RWPE2 (cell line): ENCODE data around the gene DOK3.

ENCODE experiments used
- ATAC-seq: fragments of 200-7000 bp; cut with Tn5 transposase; 3 replicates; pipeline ENCODE4 v1.9.1; 2021; ENCODE audit warnings: low read depth
- DNase-seq: peaks from one replicate; pipeline ENCODE4 v3.0.0-alpha.2; 2020; ENCODE audit warnings: low spot score
- H3K27ac ChIP-seq: fragments of 450-650 bp; 2 replicates; pipeline ENCODE4 v1.5.1; 2017; ENCODE audit warnings: mild to moderate bottlenecking; ENCODE audit not compliant: poor library complexity, severe bottlenecking
- H3K27me3 ChIP-seq: fragments of 250-450 bp; sonication (Bioruptor Pico); 2 replicates; pipeline ENCODE4 v1.5.1; 2021; ENCODE audit warnings: mild to moderate bottlenecking, moderate library complexity; ENCODE audit not compliant: insufficient read depth, poor library complexity, severe bottlenecking
- H3K36me3 ChIP-seq: fragments of 250-450 bp; sonication (Bioruptor Pico); 2 replicates; pipeline ENCODE4 v1.5.1; 2020; ENCODE audit warnings: low read depth, mild to moderate bottlenecking, moderate library complexity
- H3K4me1 ChIP-seq: fragments of 250-450 bp; sonication (Bioruptor Pico); 2 replicates; pipeline ENCODE4 v1.5.1; 2021; ENCODE audit warnings: mild to moderate bottlenecking, moderate library complexity; ENCODE audit not compliant: insufficient read depth, poor library complexity, severe bottlenecking
- H3K4me3 ChIP-seq: fragments of 250-450 bp; sonication (Bioruptor Pico); 2 replicates; pipeline ENCODE4 v1.5.1; 2021; ENCODE audit warnings: mild to moderate bottlenecking, moderate library complexity; ENCODE audit not compliant: severe bottlenecking
- H3K9me3 ChIP-seq: fragments of 250-450 bp; sonication (Bioruptor Pico); 2 replicates; pipeline ENCODE4 v1.5.1; 2021; ENCODE audit warnings: mild to moderate bottlenecking, moderate library complexity; ENCODE audit not compliant: severe bottlenecking
- TF ChIP-seq, protein P1 (sequence below): fragments of 450-650 bp; IDR thresholded peaks from one replicate; pipeline ENCODE4 v1.5.1; 2017; ENCODE audit warnings: mild to moderate bottlenecking, moderate library complexity; ENCODE audit not compliant: poor library complexity, severe bottlenecking

DOK3 gene

DNA sequence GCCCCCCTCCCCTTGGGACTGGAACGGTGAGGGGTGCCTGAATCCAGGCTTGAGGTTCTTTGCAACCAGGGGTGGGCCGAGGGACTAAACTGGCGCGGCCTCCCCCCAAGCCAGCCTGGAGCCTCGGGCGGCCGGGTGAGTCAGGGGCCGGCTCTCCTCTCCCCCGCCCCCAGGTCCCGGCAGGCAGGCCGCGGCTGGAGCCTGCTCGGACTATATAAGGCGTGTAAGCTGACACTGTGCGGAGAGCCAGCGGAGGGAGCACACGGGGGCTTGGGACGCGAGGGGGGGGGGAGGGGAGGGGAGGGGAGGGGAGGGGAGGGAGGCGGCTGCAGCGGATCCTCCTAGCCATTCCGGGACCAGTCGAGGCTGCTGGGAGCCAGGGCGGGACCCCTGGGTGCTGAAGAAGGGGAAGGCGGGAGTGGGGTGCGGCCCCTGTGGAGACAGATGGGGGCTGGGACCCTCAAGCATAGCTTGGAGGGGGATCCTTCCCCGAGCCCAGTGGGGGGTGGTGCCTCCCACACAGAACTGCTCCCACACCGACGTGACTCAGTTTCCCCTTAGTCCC lies 12.8 kb downstream of the DOK3 start:
- peak overlapping the region; percentile 91 for H3K4me3 ChIP-seq
- peak; percentile 48 for ATAC-seq
- peaks cover 26% of the 10 kb centered on the region for H3K4me1 ChIP-seq
- DNase-seq = peak; percentile 98
- H3K9me3 ChIP-seq = no peaks in the 10 kb centered on the region
- TF ChIP-seq, protein P1, sequence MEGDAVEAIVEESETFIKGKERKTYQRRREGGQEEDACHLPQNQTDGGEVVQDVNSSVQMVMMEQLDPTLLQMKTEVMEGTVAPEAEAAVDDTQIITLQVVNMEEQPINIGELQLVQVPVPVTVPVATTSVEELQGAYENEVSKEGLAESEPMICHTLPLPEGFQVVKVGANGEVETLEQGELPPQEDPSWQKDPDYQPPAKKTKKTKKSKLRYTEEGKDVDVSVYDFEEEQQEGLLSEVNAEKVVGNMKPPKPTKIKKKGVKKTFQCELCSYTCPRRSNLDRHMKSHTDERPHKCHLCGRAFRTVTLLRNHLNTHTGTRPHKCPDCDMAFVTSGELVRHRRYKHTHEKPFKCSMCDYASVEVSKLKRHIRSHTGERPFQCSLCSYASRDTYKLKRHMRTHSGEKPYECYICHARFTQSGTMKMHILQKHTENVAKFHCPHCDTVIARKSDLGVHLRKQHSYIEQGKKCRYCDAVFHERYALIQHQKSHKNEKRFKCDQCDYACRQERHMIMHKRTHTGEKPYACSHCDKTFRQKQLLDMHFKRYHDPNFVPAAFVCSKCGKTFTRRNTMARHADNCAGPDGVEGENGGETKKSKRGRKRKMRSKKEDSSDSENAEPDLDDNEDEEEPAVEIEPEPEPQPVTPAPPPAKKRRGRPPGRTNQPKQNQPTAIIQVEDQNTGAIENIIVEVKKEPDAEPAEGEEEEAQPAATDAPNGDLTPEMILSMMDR = no peak
- H3K27me3 ChIP-seq = no peaks in the 10 kb centered on the region
- H3K36me3 ChIP-seq = peaks cover 41% of the 10 kb centered on the region
- H3K27ac ChIP-seq = peak overlapping the region; percentile 96

DNA sequence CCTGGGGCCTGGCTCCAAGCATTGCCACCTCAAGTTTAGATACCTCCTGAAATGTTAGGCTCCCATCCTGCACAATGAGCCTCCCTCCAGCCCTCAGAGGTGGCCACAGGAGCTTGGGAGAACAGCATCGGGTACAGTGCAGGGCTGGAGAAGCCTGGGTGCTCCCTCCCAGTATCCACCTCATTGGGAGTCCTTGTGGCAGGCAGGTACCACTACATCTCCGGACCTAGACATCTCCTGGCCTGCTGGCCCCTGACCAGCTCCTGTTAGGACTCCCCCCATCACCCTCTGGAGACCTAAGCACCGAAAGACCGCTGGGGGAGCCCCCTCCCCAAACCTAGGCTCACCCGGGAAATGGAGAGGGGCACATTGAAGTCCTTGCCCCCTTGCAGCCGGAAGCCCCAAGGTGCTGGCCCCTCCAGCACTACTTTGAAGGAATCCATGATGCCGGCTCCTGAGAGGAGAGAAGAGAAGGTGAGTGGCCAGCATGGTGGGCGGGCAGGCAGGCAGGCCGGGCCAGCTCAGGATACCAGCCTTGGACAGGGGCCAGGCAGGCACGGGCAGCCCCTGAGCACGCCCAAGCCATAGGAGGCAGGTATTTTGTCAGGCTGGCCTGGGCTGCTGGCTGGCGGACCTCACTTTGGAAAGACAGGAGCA lies 13.4 kb downstream of the DOK3 start:
- DNase-seq (no peak), ATAC-seq (peak; percentile 6)
- Histone ChIP-seq H3K36me3 (peaks cover 44% of the 10 kb centered on the region), H3K4me1 (peaks cover 26% of the 10 kb centered on the region), H3K27ac (peak overlapping the region; percentile 96), H3K9me3 (no peaks in the 10 kb centered on the region), H3K4me3 (peak overlapping the region; percentile 91), H3K27me3 (no peaks in the 10 kb centered on the region)
- TF ChIP-seq, protein P1 = peak; percentile 16

DNA sequence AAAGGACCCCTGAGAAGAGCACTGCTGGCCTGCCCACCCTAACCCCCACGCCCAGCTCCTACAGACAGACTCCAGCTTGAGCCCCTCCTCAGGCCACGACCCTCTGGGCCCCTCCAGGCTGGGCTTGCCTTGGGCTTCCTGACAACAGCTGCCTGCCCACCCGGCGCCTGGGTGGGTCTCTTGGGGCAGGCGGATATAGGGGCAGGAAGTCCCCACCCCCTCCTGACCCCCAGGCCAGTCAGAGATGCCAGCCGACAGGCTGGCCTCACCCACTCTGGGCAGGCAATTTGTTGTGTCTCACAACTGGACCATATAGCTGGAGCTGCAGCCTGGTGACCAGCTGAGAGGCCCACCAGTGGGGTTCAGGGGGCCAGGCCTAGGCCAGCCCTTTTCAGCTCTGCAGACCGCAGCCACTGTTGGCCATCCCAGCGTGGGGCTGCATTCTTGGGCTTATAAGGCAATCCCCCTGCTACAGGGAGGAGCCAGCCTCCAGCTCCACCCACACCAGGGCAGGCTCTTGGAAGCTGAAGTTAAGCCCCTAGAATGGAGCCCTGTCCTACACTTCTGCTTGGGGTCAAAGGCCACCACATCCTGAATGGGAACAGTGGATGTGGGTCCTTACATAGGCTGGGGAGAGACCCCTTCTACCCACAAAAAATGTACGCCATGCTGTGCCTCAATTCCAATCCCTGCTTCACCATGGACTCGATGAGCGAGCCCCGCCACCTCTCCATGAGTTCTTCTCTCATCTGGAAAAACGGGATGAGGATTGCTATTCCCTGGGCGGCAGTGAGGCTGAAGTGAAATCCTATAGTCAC lies 14.2 kb downstream of the DOK3 start:
- no peaks in the 10 kb centered on the region for H3K9me3 ChIP-seq
- peak overlapping the region; percentile 96 for H3K27ac ChIP-seq
- H3K4me3 ChIP-seq = peak overlapping the region; percentile 91
- peaks cover 52% of the 10 kb centered on the region for H3K36me3 ChIP-seq
- TF ChIP-seq, protein P1 = peak; percentile 39
- peak; percentile 90 for DNase-seq
- H3K27me3 ChIP-seq = no peaks in the 10 kb centered on the region
- peaks cover 26% of the 10 kb centered on the region for H3K4me1 ChIP-seq
- peak; percentile 17 for ATAC-seq

DNA sequence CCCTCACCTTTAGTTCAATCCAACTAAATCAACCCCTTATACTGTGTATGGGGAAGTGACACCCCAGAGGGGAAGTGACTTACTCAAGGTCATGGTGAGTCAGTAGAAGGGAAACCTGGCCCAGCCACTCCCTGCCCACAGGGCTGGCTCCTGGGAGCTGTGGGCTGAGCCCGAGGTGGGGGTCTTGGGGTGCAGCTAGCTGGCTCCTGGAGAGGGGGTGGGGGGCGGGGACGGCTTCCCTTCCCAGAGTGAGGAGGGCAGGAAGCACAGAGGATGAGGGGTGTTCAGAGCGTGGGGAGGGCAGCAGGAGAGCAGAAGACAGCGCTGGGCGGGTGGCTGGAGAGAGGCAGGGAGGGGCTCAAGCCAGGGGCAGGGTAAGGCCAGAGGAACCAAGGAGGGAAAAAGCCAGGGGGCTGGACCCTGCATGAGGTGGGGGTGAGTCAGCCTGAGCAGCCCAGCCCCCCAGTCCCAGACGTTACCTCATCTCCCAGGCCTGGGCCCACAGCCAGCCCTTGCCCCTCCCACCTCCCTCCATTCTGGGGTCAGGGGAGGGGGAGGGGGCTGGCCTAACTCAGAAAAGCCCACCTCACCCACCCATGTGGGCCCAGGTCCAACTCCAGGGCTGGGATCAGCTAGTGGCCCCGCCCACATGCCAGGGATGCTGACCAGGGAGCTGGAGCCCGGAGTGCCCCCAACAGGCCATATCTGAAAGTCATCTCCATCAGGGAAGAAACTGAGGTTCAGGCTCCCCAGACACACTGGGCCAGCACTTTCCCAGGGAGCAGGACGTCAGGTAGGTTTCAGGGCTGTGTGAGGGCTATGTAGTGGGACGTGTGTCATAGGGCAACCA lies 15.1 kb downstream of the DOK3 start:
- peak; percentile 50 for ATAC-seq
- DNase-seq = peak; percentile 98
- H3K4me1 ChIP-seq = peaks cover 26% of the 10 kb centered on the region
- no peak overlapping the region for H3K4me3 ChIP-seq
- peaks cover 61% of the 10 kb centered on the region for H3K36me3 ChIP-seq
- peak overlapping the region; percentile 96 for H3K27ac ChIP-seq
- no peaks in the 10 kb centered on the region for H3K27me3 ChIP-seq
- TF ChIP-seq, protein P1 = peak; percentile 61
- H3K9me3 ChIP-seq = no peaks in the 10 kb centered on the region
